Esophagus muscularis mucosa (tissue), 4 donors: Measurements from ENCODE around the gene EXOC3. TPM values are rescaled to one million over a fixed set of nuclear protein-coding genes. Genes with fewer than 3 reads are reported as not detected.

Experiments used
- DNase-seq: peaks from one replicate; pipeline ENCODE4 v3.0.0-alpha.2; 2017; ENCODE audit errors: extremely low spot score
- H3K27ac ChIP-seq, 4 donors: fragments of 200-600 bp; sonication (generic); replicated peaks in 1 of 4; 1 replicate in 3 of 4; 2 replicates in 1 of 4; pipeline ENCODE4 v1.5.1; 2016 to 2019; ENCODE audit warnings: mild to moderate bottlenecking in 1 of 4
- H3K27me3 ChIP-seq, 4 donors: fragments of 200-600 bp; sonication (generic); one replicate each; pipeline versions ENCODE4 v1.5.1 to v1.6.0; 2016 to 2019
- H3K36me3 ChIP-seq, 4 donors: fragments of 200-600 bp; sonication (generic); one replicate each; pipeline ENCODE4 v1.5.1; 2016 to 2019
- H3K4me1 ChIP-seq, 4 donors: fragments of 200-600 bp; sonication (generic); one replicate each; pipeline ENCODE4 v1.5.1; 2016 to 2019
- H3K4me3 ChIP-seq, 4 donors: fragments of 200-600 bp; sonication (generic); 1 replicate in 2 of 4; 2 replicates in 2 of 4; pipeline ENCODE4 v1.5.1; 2016 to 2019; ENCODE audit warnings: mild to moderate bottlenecking in 4 of 4, moderate library complexity in 1 of 4
- H3K9me3 ChIP-seq, 4 donors: fragments of 200-600 bp; sonication (generic); 1 replicate in 3 of 4; 2 replicates in 1 of 4; pipeline ENCODE4 v1.5.1; 2016 to 2019
- CTCF ChIP-seq, 3 experiments: fragments of 200-600 bp in 2 of 3; fragments of 450-650 bp in 1 of 3; sonication (generic) in 2 of 3; IDR thresholded peaks; one replicate each; pipeline ENCODE4 v1.5.1; 2017 to 2019; ENCODE audit warnings: antibody characterized with exemption in 3 of 3, mild to moderate bottlenecking in 2 of 3, moderate library complexity in 1 of 3
- EP300 ChIP-seq: sonication (generic); formaldehyde crosslinking; IDR thresholded peaks from one replicate; pipeline ENCODE4 v1.6.1; 2017; ENCODE audit warnings: antibody characterized with exemption
- POLR2A ChIP-seq: fragments of 450-650 bp; IDR thresholded peaks from one replicate; pipeline ENCODE4 v1.6.1; 2017; ENCODE audit warnings: antibody characterized with exemption, moderate library complexity, mild to moderate bottlenecking, low read depth
- POLR2AphosphoS5 ChIP-seq, 2 donors: sonication (generic); formaldehyde crosslinking; IDR thresholded peaks; one replicate each; pipeline ENCODE4 v1.6.1; 2017; ENCODE audit warnings: antibody characterized with exemption in 2 of 2
- WGBS: methylation state at CpG from one replicate; pipeline ENCODE4 v1.1.5; 2018; 5-methylcytosine and 5-hydroxymethylcytosine counted together
- intact Hi-C: fragments of 100-400 bp; cut with DNase I; formaldehyde crosslinking; loops from one replicate; pipeline ENCODE4 v1.15.1; 2023
- total RNA-seq, 4 donors: library from RNA; depleted of rRNA; stranded (reverse); fragments of >200 nt; gene quantifications; one replicate each; pipeline versions ENCODE4 v1.1.0 to v1.2.1, GENCODE V29; 2016

The EXOC3 gene
- total RNA-seq, 4 donors from 2014 or later: 48.6 to 82.1 (median 59.3) TPM

- Histone ChIP-seq H3K36me3 (no peaks in the 10 kb centered on the region), H3K27me3 (peaks cover 0 to 78% (median 4%) of the 10 kb centered on the region in 4 donors), H3K27ac (no peak overlapping the region), H3K4me3 (no peak overlapping the region), H3K4me1 (peaks cover 0 to 9% (median 2%) of the 10 kb centered on the region in 4 donors), H3K9me3 (no peaks in the 10 kb centered on the region)
- TF ChIP-seq EP300: no peak
- no peak for TF ChIP-seq POLR2A
- TF ChIP-seq CTCF (IDR thresholded peaks at IDR 0.05): no peak
- no peak for TF ChIP-seq POLR2AphosphoS5 (IDR thresholded peaks at IDR 0.05)
- 76% methylated on average over 28 of the region's 48 CpGs for WGBS
- intact Hi-C loops: no loop called here
- DNase-seq: no peak
These were observed 47.4 kb downstream of the EXOC3 start for GRCh38 chr5:490116-491106.

GRCh38 chr5:491119-491855 is 48.3 kb downstream of the EXOC3 start:
- no peak overlapping the region for H3K4me3 ChIP-seq
- no peaks in the 10 kb centered on the region for H3K9me3 ChIP-seq
- H3K27ac ChIP-seq: no peak overlapping the region
- peaks cover 0 to 75% (median 4%) of the 10 kb centered on the region in 4 donors for H3K27me3 ChIP-seq
- 94% methylated on average over 33 of the region's 52 CpGs for WGBS
- H3K36me3 ChIP-seq: no peaks in the 10 kb centered on the region
- intact Hi-C loops: no loop called here
- H3K4me1 ChIP-seq: peaks cover 0 to 9% (median 0%) of the 10 kb centered on the region in 4 donors
- TF ChIP-seq CTCF (IDR thresholded peaks at IDR 0.05) (no peak), POLR2A (no peak)
- no peak for DNase-seq

GRCh38 chr5:491856-492155 is 48.8 kb downstream of the EXOC3 start:
- Histone ChIP-seq H3K27me3 (peaks cover 0 to 76% (median 5%) of the 10 kb centered on the region in 4 donors), H3K27ac (no peak overlapping the region), H3K4me3 (no peak overlapping the region), H3K9me3 (no peaks in the 10 kb centered on the region), H3K4me1 (peaks cover 0 to 9% (median 0%) of the 10 kb centered on the region in 4 donors), H3K36me3 (no peaks in the 10 kb centered on the region)
- TF ChIP-seq CTCF (IDR thresholded peaks at IDR 0.05) (no peak), EP300 (no peak), POLR2AphosphoS5 (IDR thresholded peaks at IDR 0.05) (no peak), POLR2A (no peak)
- intact Hi-C loops: no loop called here
- 82% methylated on average over 18 of the region's 19 CpGs for WGBS
- no peak for DNase-seq

GRCh38 chr5:492314-492893 is 49.4 kb downstream of the EXOC3 start:
- Histone ChIP-seq H3K36me3 (no peaks in the 10 kb centered on the region), H3K27me3 (peaks cover 0 to 82% (median 8%) of the 10 kb centered on the region in 4 donors), H3K9me3 (no peaks in the 10 kb centered on the region), H3K27ac (no peak overlapping the region), H3K4me3 (no peak overlapping the region), H3K4me1 (peaks cover 0 to 9% (median 0%) of the 10 kb centered on the region in 4 donors)
- DNase-seq: no peak
- WGBS: 48% methylated on average over 12 of the region's 18 CpGs
- TF ChIP-seq CTCF (IDR thresholded peaks at IDR 0.05) (no peak), POLR2AphosphoS5 (IDR thresholded peaks at IDR 0.05) (no peak), EP300 (no peak), POLR2A (no peak)
- intact Hi-C loops: no loop called here
